OCI-LY1 (cell line): Measurements from ENCODE around the gene MYL3.
"Not testable (repeated sequence)": the region's sequence is repeated elsewhere in the genome, so short reads cannot be mapped to it uniquely, and the experiment has no call there.

Experiments used
- CTCF ChIP-seq: fragments of 200-600 bp; sonication (generic), shearing (Covaris generic); IDR thresholded peaks from 2 replicates; pipeline ENCODE4 v1.5.1; 2017; ENCODE audit warnings: mild to moderate bottlenecking, antibody characterized with exemption, low read length, moderate library complexity, mixed read lengths
- EZH2 ChIP-seq: fragments of 200-600 bp; sonication (generic), shearing (Covaris generic); IDR thresholded peaks from 2 replicates; pipeline ENCODE4 v1.8.0; 2017; ENCODE audit warnings: borderline replicate concordance, mixed run types, mild to moderate bottlenecking, antibody characterized with exemption, low read length, moderate library complexity, mixed read lengths

GRCh38 chr3:46910914-46911313 lies 47.7 kb upstream of the MYL3 start:
- not testable (repeated sequence) for TF ChIP-seq EZH2, CTCF
